Activated T-cell treated with anti-CD3 and anti-CD28 coated beads, Interleukin-2, amount 50 U/mL, for 48 hours (primary cell): Measurements from ENCODE around the gene RHBDD1.

ENCODE experiments used
- DNase-seq, 2 experiments: peaks; one replicate each; pipeline ENCODE4 v3.0.0-alpha.2; 2020

Gene RHBDD1

GRCh38 chr2:226888971-226889370, 53.1 kb downstream of the RHBDD1 start:
- no peak for DNase-seq

GRCh38 chr2:226890286-226890685, 54.4 kb downstream of the RHBDD1 start:
- DNase-seq: no peak

GRCh38 chr2:226891780-226892590, 56.1 kb downstream of the RHBDD1 start:
- DNase-seq: no peak

GRCh38 chr2:226892729-226893128, 56.9 kb downstream of the RHBDD1 start:
- DNase-seq: no peak

GRCh38 chr2:226893216-226893615, 57.4 kb downstream of the RHBDD1 start:
- no peak for DNase-seq

- no peak for DNase-seq
These were observed 58.9 kb downstream of the RHBDD1 start for GRCh38 chr2:226894752-226895151.

- no peak for DNase-seq
These were observed 59.7 kb downstream of the RHBDD1 start for GRCh38 chr2:226895579-226895978.

GRCh38 chr2:226898121-226898520, 62.3 kb downstream of the RHBDD1 start:
- no peak for DNase-seq

GRCh38 chr2:226898897-226899296, 63.0 kb downstream of the RHBDD1 start:
- no peak for DNase-seq

GRCh38 chr2:226902041-226902966, 66.5 kb downstream of the RHBDD1 start:
- DNase-seq: peak; percentile 44 to 56

- peak; percentile 32 to 44 for DNase-seq
These were observed 67.3 kb downstream of the RHBDD1 start for GRCh38 chr2:226903179-226903578.

- DNase-seq: peak; percentile 40 to 49
These were observed 68.7 kb downstream of the RHBDD1 start for GRCh38 chr2:226904592-226904991.

- DNase-seq: no peak
These were observed 69.9 kb downstream of the RHBDD1 start for GRCh38 chr2:226905718-226906117.

- no peak for DNase-seq
These were observed 70.4 kb downstream of the RHBDD1 start for GRCh38 chr2:226906163-226906693.

- no peak for DNase-seq
These were observed 73.3 kb downstream of the RHBDD1 start for GRCh38 chr2:226909126-226909525.

- no peak for DNase-seq
These were observed 74.0 kb downstream of the RHBDD1 start for GRCh38 chr2:226909836-226910235.

- DNase-seq: no peak
These were observed 74.5 kb downstream of the RHBDD1 start for GRCh38 chr2:226910384-226910783.

- no peak for DNase-seq
These were observed 76.1 kb downstream of the RHBDD1 start for GRCh38 chr2:226911932-226912331.

- DNase-seq: no peak
These were observed 77.8 kb downstream of the RHBDD1 start for GRCh38 chr2:226913641-226914040.

- DNase-seq: no peak
These were observed 80.0 kb downstream of the RHBDD1 start for GRCh38 chr2:226915846-226916360.

GRCh38 chr2:226916669-226917068, 80.8 kb downstream of the RHBDD1 start:
- DNase-seq: no peak

- no peak for DNase-seq
These were observed 96.6 kb downstream of the RHBDD1 start for GRCh38 chr2:226932443-226932842.

- DNase-seq: no peak
These were observed 98.8 kb downstream of the RHBDD1 start for GRCh38 chr2:226934546-226935201.
